Astrocyte (in vitro differentiated cells and primary cell): Measurements from ENCODE around the gene SULF2. TPM values are rescaled to one million over a fixed set of nuclear protein-coding genes. Genes with fewer than 3 reads are reported as not detected.

ENCODE experiments used
- DNase-seq: peaks from one replicate; pipeline ENCODE4 v3.0.0-alpha.2; 2010; ENCODE audit warnings: low read depth
- FAIRE-seq: peaks from 2 replicates; lab custom pipeline; 2011; peaks lifted over from hg19 to GRCh38; lab: Jason Lieb, UNC
- H2AFZ ChIP-seq: 2 replicates; pipeline ENCODE4 v1.6.0; 2012; ENCODE audit warnings: low read depth, low read length, inconsistent platforms
- H3K27ac ChIP-seq: 2 replicates; pipeline ENCODE4 v1.5.1; 2011; ENCODE audit warnings: low read depth, low read length, inconsistent platforms
- H3K27me3 ChIP-seq: 2 replicates; pipeline ENCODE4 v1.6.0; 2011; ENCODE audit warnings: low read length, inconsistent platforms; ENCODE audit not compliant: insufficient read depth
- H3K36me3 ChIP-seq: 2 replicates; pipeline ENCODE4 v1.5.1; 2011; ENCODE audit warnings: low read length, inconsistent platforms; ENCODE audit not compliant: insufficient read depth
- H3K4me1 ChIP-seq: 2 replicates; pipeline ENCODE4 v1.5.1; 2011; ENCODE audit warnings: low read length, inconsistent platforms; ENCODE audit not compliant: insufficient read depth
- H3K4me2 ChIP-seq: 2 replicates; pipeline ENCODE4 v1.6.0; 2012; ENCODE audit warnings: low read length, inconsistent platforms
- H3K4me3 ChIP-seq: 2 replicates; pipeline ENCODE4 v1.5.1; 2011; ENCODE audit warnings: low read depth, mild to moderate bottlenecking, low read length, inconsistent platforms; ENCODE audit not compliant: insufficient read depth
- H3K79me2 ChIP-seq: 2 replicates; pipeline ENCODE4 v1.6.0; 2012; ENCODE audit warnings: mild to moderate bottlenecking, low read length, inconsistent platforms; ENCODE audit not compliant: insufficient read depth
- H3K9ac ChIP-seq: 2 replicates; pipeline ENCODE4 v1.6.0; 2012; ENCODE audit warnings: mild to moderate bottlenecking, low read length, inconsistent platforms
- H3K9me3 ChIP-seq: 2 replicates; pipeline ENCODE4 v1.5.1; 2012; ENCODE audit warnings: low read depth, mild to moderate bottlenecking, low read length, inconsistent platforms; ENCODE audit not compliant: insufficient read depth
- H4K20me1 ChIP-seq: 2 replicates; pipeline ENCODE4 v1.6.0; 2012; ENCODE audit warnings: low read length, inconsistent platforms; ENCODE audit not compliant: insufficient read depth
- H3K27ac Mint-ChIP-seq: one replicate; pipeline ENCODE4 v1.8.0; 2021; ENCODE audit warnings: mild to moderate bottlenecking, mixed read lengths; ENCODE audit not compliant: unreplicated experiment
- H3K27me3 Mint-ChIP-seq: one replicate; pipeline ENCODE4 v1.8.0; 2021; ENCODE audit warnings: low read depth, mixed read lengths; ENCODE audit not compliant: unreplicated experiment
- H3K36me3 Mint-ChIP-seq: one replicate; pipeline ENCODE4 v1.8.0; 2021; ENCODE audit warnings: low read depth, mixed read lengths; ENCODE audit not compliant: unreplicated experiment
- H3K4me1 Mint-ChIP-seq: one replicate; pipeline ENCODE4 v1.8.0; 2021; ENCODE audit warnings: low read depth, mixed read lengths; ENCODE audit not compliant: unreplicated experiment
- H3K4me3 Mint-ChIP-seq: one replicate; pipeline ENCODE4 v1.8.0; 2021; ENCODE audit warnings: mild to moderate bottlenecking, moderate library complexity, mixed read lengths; ENCODE audit not compliant: unreplicated experiment
- H3K9me3 Mint-ChIP-seq: one replicate; pipeline ENCODE4 v1.8.0; 2021; ENCODE audit warnings: mild to moderate bottlenecking, mixed read lengths; ENCODE audit not compliant: unreplicated experiment
- CTCF ChIP-seq: IDR thresholded peaks from 2 replicates; pipeline ENCODE4 v1.5.1; 2011; ENCODE audit warnings: low read depth, mild to moderate bottlenecking, inconsistent platforms, low read length, moderate library complexity; ENCODE audit not compliant: insufficient read depth
- EZH2 ChIP-seq: IDR thresholded peaks from 2 replicates; pipeline ENCODE4 v1.6.1; 2012; ENCODE audit warnings: mild to moderate bottlenecking, low read length, inconsistent platforms; ENCODE audit not compliant: insufficient read depth
- total RNA-seq: library from RNA; stranded (reverse); gene quantifications from 2 replicates; pipeline ENCODE4 v1.2.1, GENCODE V29; 2021

SULF2 gene
- total RNA-seq, 1 donor from 2014 or later: 139 TPM

GRCh38 chr20:47703748-47704147 is 81.5 kb downstream of the SULF2 start:
- peaks cover 1% of the 10 kb centered on the region for H3K27me3 Mint-ChIP-seq
- Histone ChIP-seq H4K20me1 (no peaks in the 10 kb centered on the region), H3K4me1 (peaks cover 9% of the 10 kb centered on the region), H3K9ac (no peak overlapping the region), H3K9me3 (no peaks in the 10 kb centered on the region), H3K27me3 (no peaks in the 10 kb centered on the region), H3K36me3 (no peaks in the 10 kb centered on the region), H3K27ac (no peak overlapping the region), H3K79me2 (no peaks in the 10 kb centered on the region), H3K4me2 (no peak overlapping the region), H2AFZ (no peak overlapping the region), H3K4me3 (no peak overlapping the region)
- DNase-seq: peak; percentile 55
- H3K4me1 Mint-ChIP-seq: peaks cover 25% of the 10 kb centered on the region
- no peaks in the 10 kb centered on the region for H3K9me3 Mint-ChIP-seq
- TF ChIP-seq CTCF (no peak), EZH2 (no peak)
- H3K27ac Mint-ChIP-seq: no peak overlapping the region
- no peak for FAIRE-seq
- H3K4me3 Mint-ChIP-seq: no peak overlapping the region
- peaks cover 7% of the 10 kb centered on the region for H3K36me3 Mint-ChIP-seq

GRCh38 chr20:47701612-47702011 is 83.7 kb downstream of the SULF2 start:
- H3K27ac Mint-ChIP-seq: no peak overlapping the region
- no peaks in the 10 kb centered on the region for H3K9me3 ChIP-seq
- no peaks in the 10 kb centered on the region for H3K9me3 Mint-ChIP-seq
- H3K4me3 ChIP-seq: no peak overlapping the region
- DNase-seq (peak; percentile 72), FAIRE-seq (no peak)
- no peak overlapping the region for H3K4me2 ChIP-seq
- no peak overlapping the region for H3K9ac ChIP-seq
- H3K79me2 ChIP-seq: no peaks in the 10 kb centered on the region
- H3K27me3 ChIP-seq: no peaks in the 10 kb centered on the region
- no peak overlapping the region for H3K4me3 Mint-ChIP-seq
- peaks cover 9% of the 10 kb centered on the region for H3K4me1 ChIP-seq
- no peaks in the 10 kb centered on the region for H4K20me1 ChIP-seq
- H3K27me3 Mint-ChIP-seq: peaks cover 1% of the 10 kb centered on the region
- TF ChIP-seq EZH2: no peak
- TF ChIP-seq CTCF: no peak
- peaks cover 15% of the 10 kb centered on the region for H3K36me3 Mint-ChIP-seq
- H2AFZ ChIP-seq: no peak overlapping the region
- no peaks in the 10 kb centered on the region for H3K36me3 ChIP-seq
- no peak overlapping the region for H3K27ac ChIP-seq
- peaks cover 25% of the 10 kb centered on the region for H3K4me1 Mint-ChIP-seq

- DNase-seq (no peak), FAIRE-seq (no peak)
- peaks cover 7% of the 10 kb centered on the region for H3K4me1 ChIP-seq
- H3K79me2 ChIP-seq: no peaks in the 10 kb centered on the region
- peaks cover 15% of the 10 kb centered on the region for H3K36me3 Mint-ChIP-seq
- H3K4me3 Mint-ChIP-seq: no peak overlapping the region
- no peaks in the 10 kb centered on the region for H3K27me3 ChIP-seq
- H3K36me3 ChIP-seq: no peaks in the 10 kb centered on the region
- no peak overlapping the region for H3K27ac ChIP-seq
- H3K4me1 Mint-ChIP-seq: peaks cover 26% of the 10 kb centered on the region
- no peak overlapping the region for H3K4me2 ChIP-seq
- no peaks in the 10 kb centered on the region for H4K20me1 ChIP-seq
- H3K9ac ChIP-seq: no peak overlapping the region
- H2AFZ ChIP-seq: no peak overlapping the region
- H3K9me3 Mint-ChIP-seq: no peaks in the 10 kb centered on the region
- no peaks in the 10 kb centered on the region for H3K9me3 ChIP-seq
- no peak overlapping the region for H3K27ac Mint-ChIP-seq
- TF ChIP-seq CTCF (no peak), EZH2 (no peak)
- peaks cover 1% of the 10 kb centered on the region for H3K27me3 Mint-ChIP-seq
- no peak overlapping the region for H3K4me3 ChIP-seq
These were observed 85.0 kb downstream of the SULF2 start for GRCh38 chr20:47700327-47700726.
